HG02852 (cell line): Measurements from ENCODE around the gene HLF.

Experiments used
- ATAC-seq: cut with Tn5 transposase; IDR thresholded peaks from one replicate; pipeline ENCODE4 v1.9.1; 2021; ENCODE audit warnings: mild to moderate bottlenecking, moderate library complexity; ENCODE audit not compliant: unreplicated experiment

Gene HLF

GRCh38 chr17:55348749-55349354 is 84.1 kb downstream of the HLF start:
- no peak for ATAC-seq

GRCh38 chr17:55350825-55351205 is 86.1 kb downstream of the HLF start:
- ATAC-seq: no peak

GRCh38 chr17:55351226-55351625 is 86.5 kb downstream of the HLF start:
- no peak for ATAC-seq

GRCh38 chr17:55354010-55354409 is 89.2 kb downstream of the HLF start:
- no peak for ATAC-seq

DNA sequence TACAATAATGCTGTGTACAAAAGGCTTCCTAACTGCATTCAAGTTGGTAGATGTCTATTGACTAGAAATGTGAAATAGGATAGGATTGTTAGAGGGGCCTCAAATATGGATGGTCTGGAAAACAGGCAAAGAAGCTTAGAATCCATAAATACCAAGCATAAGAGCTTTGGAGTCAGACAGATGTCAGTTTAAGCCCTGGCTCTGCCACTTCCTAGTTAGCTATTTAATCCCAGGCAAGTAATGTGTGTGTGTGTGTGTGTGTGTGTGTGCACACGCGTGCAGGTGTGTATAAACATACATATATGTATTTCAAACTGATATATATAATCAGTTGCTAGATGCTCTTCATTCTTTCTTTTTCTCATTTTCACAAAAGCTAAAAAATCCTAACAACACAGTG is 90.2 kb downstream of the HLF start:
- no peak for ATAC-seq

- peak; percentile 97 for ATAC-seq
Measured at GRCh38 chr17:55356434-55357328, 91.9 kb downstream of the HLF start.

GRCh38 chr17:55360971-55361370 is 96.2 kb downstream of the HLF start:
- no peak for ATAC-seq

- no peak for ATAC-seq
Measured at GRCh38 chr17:55363033-55363432, 98.3 kb downstream of the HLF start.

GRCh38 chr17:55366020-55366481 is 101.3 kb downstream of the HLF start:
- ATAC-seq: no peak

DNA sequence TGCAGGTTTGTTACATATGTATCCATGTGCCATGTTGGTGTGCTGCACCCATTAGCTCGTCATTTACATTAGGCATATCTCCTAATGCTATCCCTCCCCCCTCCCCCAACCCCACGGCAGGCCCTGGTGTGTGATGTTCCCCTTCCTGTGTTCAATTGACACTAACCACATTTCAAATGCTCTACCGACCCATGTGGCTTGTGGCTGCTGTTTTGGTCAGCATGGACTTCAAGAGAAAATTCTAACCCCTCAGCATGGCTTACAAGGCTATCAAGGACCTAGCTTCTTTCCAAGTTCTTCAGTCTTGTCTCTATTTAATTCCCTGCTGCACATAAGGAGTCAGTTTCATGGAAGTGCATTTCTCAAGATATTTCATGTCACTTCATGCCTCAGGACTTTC is 103.9 kb downstream of the HLF start:
- no peak for ATAC-seq
